NCI-H82 treated with DMSO at 0.1 percent for 48 hours (cell line): ENCODE results near the gene DYRK2.

Experiments
- DNase-seq: peaks from one replicate; lab custom pipeline; 2025; ENCODE audit not compliant: unreplicated experiment; lab: John Stamatoyannopoulos, UW

DYRK2 gene

DNA sequence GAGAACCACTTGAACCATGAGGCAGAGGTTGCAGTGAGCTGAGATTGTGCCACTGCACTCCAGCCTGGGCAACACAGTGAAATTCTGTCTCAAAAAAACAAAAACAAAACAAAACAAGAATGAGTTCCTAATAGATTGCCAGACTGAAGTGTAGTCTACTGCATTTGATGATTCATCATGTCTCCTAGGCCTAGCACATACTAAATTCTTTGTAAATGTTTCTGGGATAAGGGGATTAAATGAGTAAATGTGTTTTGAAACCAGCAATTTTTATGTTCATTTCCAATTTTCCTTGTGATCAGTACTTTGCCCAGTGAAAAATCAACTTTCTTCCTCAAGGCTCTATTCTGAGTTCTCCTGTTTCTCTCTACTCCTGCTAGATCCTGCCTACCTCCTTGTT is 2.9 kb upstream of the DYRK2 start:
- no peak for DNase-seq

DNA sequence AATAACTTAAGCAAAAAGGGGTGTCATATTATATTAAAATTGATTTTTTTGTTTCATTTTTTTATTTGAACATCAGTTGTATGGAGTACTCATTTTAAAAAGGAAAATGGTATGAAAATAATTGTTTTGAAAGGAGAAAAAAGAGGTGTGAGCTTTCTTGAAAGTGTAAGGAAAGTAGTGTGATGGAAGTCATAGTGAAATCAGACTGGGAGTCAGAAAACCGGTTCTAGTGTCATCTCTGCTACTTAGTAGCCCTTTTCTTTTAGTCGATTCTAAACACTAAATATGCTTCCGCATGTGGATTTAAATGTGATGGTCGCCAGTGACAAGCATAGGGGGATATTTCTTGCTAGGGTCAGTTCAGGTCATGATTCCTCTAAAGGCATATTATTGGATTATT is 1.8 kb upstream of the DYRK2 start:
- DNase-seq: peak; percentile 34

DNA sequence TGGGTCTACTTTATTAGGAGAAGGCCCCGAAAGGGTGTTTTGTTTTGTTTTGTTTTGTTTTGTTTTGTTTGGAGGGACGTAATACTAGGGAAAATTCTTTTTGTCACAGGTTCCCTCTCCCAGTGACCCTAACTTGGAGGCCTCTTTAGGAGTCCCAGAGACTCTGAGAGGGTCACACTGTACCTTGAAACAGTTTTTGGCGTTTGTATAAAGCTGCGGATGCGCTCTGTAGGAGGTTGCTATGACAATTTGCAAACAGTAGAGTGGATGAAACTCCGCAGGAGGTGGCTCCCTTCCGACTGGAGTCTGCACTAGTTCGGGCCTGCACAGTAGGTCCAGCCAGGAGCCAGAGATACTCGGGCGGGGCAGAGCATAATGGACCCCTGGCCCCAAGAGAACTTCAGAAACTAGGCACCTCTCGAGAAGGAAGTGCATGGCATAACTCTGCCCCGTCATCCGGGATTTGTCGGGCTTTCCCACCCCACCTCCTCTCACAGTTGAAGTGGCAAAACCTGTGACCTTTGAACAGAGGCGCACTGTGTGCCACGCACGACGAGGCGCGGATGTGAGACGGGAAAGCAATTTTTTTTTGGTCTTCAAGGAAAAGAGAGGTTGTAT is 1.3 kb upstream of the DYRK2 start:
- no peak for DNase-seq

DNA sequence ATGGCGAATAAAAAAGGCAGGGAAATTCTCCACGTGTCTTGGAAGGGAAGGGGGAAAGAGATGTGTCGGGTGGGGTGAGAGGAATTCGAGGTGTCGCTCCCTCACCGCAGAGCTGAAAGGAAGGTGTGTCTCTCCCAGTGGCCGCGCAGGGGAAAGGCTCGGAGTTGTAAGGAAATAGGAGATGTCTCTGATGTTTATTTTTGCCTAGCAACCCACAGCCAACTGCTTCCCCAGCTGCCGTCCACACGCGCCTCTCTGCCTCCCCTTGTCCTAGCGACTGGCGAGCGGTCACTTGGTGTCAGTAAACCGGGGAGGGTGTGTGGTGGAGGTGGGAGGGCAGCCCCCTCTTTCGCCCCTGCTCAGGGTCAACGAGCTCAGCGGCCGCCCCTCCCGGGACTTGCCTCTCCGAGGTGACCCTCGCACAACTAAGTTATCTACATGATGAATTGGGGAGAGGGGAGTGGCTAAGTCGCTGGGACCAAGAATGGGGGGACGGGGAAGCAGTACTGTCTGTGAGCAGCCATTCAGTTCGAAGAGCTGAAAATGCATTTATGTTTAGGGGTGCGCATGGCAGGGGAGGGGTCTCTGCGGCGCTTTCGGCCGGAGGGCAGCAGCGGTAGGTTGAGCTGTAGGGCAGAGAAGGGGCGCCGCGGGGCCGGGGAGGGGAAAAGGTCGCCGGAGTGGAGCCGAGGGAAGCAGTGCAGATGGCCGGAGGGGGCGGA is 585 bp upstream of the DYRK2 start:
- DNase-seq: peak; percentile 68

DNA sequence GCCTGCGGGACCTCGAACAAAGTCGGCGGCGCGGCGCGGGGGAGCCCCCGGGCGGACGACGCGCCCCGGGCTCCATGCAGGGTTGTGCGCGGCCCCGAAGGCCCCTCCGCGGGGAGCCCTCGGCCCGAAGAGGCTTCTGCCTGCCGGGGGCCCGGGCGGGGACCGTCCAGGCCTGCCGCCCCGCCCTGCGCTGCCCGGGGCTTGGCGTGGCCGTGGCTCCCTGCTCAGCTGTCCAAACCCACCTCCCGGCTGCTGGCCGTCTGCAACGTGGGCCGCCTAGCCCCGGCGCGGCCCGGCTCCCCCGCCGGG is 670 bp downstream of the DYRK2 start:
- no peak for DNase-seq

DNA sequence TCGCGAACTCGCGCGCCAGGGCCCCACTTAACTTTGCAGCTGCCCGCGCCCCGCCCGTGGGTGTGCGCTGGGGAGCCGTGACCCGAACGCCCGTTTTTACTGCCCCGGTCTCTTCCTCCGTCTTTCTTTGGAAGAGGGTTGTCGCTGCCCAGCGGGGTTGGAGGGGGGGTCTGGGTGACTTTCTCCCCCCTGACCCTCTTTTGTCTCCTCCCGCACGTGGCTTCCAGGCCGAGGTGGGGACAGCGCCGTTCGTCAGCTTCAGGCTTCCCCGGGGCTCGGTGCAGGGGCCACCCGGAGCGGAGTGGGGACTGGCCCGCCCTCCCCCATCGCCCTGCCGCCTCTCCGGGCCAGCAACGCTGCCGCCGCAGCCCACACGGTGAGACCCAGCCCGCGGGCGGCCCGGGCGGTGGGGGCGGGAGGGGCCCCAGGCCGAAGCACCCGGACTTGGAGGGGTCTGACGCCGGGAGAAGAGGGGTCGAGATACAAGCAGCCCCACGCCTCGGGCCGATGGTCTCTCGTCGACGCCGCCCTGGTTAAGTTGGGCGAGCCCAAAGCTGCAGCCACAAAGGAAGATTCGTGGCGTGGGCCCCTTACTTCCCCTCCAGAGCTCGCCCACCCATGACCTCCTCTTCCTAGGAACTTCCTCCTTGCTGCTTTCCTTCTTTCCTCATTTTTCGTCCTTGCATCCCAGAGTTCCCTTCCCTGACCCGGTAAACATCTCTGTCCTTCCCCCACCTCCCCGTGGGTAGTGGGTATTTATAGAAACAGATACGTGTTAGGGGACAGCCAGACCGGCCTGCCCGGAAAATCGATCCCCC is 1.2 kb downstream of the DYRK2 start:
- no peak for DNase-seq

DNA sequence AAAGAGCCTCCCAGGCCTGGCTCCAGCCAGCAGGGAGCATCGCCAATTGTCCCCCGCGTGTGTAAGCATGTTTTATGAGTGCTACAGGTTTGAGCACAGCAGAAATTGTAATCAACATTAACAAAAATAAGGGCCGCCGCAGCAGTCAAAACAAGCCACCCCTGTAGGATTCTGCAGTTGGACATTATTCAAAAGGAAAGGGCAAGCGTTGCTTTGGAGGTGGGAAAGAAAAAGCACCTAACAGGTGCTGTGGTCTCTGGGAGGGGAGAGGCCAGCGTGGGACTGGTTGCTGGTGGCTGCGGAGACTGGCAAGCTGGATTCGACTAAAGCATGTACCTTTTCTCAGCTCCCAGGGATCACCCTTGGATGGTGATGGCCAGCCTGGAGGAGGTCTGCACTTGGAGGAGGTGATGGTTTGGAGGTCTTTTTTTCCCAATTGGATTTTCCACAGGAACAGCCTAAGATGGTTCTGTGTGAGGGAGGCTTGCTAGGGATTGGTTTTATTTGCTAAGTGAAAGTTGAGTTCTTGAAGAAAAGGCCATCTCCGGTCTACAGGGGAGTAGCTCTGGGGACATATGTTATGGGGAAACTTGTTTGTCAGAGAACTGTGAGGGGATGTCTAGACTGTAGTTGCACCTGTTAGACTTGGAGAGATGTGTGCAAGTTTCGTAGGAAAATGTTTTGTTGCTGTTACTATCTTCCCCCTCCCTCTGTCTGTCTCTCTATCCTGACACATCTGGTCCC is 2.0 kb downstream of the DYRK2 start:
- no peak for DNase-seq

DNA sequence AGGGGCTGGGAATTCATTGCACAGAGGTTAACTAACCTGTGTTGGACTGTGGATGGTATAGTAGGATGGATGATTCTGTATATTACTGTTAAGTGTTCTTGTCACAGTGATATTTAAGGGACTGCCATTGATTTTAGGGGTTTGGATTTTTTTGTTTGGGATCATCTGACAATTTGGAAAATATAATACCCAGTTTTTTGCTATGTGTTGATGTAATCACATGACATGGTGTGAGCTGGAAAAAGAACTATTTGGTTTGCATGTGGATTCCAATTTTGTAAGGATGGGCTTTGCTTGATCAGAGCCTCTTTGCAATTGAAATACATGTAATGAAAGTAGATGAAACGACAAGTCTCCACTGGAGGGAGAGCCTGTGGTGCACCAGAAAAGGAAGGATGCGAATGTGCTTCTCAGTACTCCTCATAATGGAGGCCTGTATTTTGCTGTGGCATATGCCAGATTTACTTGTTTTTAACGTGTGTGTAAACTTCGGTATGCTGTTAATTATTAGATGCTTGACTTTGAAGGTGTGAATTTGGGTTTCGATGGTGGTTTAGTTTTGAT is 2.7 kb downstream of the DYRK2 start:
- no peak for DNase-seq

DNA sequence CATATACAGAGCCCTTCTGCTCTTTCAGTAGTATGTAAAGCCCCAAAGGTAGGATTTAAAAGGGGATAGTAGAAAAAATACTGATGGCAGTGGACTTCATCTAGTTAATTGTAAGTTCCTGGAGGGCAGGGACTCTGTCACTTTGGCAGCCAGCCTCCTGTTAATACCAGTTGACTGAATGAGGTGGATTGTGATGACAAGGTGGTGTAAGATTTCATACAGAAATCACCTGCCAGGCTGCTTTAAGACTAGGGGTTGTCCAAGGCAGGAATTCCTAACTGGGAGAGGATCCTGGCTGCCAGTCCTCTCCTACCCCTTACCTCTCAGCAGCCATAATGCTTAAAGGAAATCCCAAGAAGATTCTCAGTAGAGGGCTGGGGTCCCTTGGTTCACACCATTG is 7.3 kb downstream of the DYRK2 start:
- no peak for DNase-seq

DNA sequence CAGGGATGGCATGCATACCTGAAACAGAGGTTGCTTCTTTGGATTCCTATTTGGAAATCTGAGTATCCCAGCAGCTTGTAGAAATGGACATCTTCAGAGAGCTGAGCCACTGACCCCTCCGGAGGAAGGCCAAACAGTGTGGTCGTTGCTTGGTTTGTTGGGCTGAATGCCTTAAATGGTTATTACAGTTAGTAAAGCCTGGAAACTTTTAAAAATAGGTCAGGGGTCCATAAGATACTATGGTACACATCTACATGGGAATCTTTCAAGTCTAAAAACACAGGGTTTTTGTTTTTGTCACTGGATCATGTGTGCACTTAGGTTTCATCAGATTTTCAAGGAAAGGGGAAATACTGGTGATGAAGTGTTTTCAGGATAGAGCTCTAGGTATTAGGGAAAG is 7.7 kb downstream of the DYRK2 start:
- DNase-seq: no peak

DNA sequence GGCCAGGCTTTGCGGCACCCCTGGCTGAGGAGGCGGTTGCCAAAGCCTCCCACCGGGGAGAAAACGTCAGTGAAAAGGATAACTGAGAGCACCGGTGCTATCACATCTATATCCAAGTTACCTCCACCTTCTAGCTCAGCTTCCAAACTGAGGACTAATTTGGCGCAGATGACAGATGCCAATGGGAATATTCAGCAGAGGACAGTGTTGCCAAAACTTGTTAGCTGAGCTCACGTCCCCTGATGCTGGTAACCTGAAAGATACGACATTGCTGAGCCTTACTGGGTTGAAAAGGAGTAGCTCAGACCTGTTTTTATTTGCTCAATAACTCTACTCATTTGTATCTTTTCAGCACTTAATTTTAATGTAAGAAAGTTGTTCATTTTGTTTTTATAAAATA is 9.9 kb downstream of the DYRK2 start:
- no peak for DNase-seq

DNA sequence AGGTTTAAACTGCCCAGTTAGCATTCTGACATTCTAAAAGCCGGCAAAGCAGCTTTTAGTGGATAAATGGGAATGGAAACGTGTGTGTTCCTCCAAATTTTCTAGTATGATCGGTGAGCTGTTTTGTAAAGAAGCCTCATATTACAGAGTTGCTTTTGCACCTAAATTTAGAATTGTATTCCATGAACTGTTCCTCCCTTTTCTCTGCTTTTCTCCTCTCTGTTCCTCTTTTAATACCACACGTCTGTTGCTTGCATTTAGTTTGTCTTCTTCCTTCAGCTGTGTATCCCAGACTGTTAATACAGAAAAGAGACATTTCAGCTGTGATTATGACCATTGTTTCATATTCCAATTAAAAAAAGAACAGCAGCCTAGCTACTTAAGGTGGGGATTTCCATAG is 10.7 kb downstream of the DYRK2 start:
- no peak for DNase-seq

DNA sequence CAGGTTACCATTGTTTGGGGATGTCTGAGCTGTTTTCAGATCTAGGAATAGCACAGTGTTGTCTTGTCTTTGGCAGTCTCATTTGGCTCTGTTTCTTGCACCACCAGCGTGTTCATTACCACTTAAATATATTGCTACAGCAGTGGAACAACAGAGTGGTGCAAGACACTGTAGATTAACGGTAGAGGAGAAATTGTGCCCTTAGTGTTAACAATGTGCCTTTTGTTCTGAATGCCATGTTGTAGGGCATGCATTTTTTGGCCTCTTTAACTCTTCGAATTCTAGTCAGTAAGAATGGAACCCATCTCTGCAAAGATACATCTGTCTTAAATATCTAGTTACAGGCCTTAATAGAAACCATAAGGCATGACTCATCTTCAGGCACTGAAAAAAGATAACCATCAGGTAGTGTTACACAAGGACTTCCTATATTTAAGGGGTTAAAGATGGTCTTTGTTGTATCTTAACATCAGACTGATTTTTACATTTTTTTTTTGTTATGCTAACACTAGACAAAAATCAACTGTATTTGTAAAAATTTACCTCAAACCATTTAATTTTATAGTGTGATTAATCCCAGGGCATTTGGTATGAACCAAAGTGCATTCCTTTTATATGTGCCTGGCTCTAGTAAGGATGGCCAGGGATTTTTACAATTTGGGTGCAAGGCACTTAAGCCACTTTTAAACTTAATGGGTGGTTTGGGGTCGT is 12.9 kb downstream of the DYRK2 start:
- no peak for DNase-seq

DNA sequence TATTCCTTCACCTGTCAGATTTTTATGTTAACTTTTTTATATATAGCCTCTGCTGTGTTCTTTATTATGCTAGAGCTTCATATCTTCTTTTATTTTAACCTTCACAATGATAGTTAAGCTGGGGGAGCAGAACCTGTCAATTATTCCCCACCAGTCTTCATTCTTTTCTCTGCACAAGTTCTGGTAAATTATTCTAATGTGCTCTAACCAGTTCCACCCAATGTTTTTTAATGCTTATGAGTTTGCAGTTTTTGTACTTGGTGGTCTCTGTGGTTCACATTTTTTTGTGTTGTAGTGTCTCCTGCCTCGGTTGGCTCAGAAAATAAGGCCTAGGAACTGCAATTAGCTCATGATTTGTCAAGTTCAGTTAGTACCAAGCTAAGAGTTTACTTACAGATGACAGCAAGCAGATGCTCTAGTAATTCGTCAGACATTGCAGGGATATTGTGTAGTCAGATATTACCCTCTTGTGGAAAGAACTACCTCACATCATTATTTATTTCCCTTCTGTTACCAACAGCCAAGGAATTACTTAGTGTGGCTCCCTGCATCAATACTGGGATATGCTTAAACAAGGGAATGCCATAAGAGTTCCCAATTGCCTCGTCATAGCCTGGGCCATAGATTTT is 14.5 kb downstream of the DYRK2 start:
- no peak for DNase-seq

DNA sequence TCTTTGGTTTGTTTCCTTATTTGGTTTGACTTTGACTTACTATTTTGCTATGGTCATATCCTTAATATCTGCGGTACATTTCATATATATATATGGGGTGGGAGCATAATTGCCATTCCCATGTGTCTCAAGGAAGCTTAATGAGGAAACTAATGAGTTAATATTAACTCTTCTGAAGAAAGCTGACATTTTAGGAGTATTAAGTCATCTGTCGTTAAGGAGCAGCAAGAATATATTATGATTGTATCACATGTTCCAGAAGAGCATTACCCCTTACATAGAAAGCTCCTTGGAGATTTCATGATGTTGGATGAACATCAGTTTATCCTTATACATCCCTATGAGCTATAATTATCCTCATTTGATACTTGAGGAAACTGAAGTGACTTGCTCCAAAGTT is 15.6 kb downstream of the DYRK2 start:
- DNase-seq: no peak

DNA sequence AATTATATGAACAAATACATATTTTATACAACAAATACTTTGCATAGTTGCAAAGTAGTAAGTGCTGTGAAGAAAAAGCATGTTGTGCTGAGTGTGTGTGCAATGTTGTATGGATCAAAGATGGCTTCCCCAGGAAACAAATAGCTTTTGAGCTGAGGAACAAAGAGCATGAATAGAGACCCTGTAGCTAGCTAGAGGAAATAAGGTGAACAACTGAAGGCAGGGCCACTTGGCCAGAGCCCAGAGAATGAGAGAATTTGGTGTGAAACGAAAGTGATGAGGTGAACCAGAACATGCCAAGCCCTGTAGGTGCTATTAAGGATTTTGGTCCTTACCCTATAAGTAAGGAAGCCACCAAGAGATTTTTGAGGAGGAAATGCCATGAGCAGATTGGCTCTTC is 17.1 kb downstream of the DYRK2 start:
- no peak for DNase-seq

DNA sequence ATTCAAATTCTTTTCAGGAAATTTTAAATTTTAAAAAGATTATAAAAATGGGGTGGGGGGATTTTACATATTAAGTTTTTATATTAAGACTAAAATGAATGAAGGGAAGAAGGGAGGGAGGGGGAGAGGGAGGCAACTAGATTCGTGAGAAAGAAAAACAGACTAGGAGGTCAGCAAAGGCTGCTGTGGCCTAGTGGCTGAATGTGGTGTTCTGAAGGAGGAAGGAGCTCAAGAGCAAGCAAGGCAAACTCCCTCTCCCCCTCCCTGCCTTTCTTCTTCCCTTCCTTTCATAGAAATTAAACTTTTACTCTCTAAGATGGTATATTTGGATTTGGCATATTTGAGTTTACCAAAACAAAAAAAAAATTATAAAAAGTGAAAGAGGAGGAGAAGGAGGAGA is 18.1 kb downstream of the DYRK2 start:
- no peak for DNase-seq

DNA sequence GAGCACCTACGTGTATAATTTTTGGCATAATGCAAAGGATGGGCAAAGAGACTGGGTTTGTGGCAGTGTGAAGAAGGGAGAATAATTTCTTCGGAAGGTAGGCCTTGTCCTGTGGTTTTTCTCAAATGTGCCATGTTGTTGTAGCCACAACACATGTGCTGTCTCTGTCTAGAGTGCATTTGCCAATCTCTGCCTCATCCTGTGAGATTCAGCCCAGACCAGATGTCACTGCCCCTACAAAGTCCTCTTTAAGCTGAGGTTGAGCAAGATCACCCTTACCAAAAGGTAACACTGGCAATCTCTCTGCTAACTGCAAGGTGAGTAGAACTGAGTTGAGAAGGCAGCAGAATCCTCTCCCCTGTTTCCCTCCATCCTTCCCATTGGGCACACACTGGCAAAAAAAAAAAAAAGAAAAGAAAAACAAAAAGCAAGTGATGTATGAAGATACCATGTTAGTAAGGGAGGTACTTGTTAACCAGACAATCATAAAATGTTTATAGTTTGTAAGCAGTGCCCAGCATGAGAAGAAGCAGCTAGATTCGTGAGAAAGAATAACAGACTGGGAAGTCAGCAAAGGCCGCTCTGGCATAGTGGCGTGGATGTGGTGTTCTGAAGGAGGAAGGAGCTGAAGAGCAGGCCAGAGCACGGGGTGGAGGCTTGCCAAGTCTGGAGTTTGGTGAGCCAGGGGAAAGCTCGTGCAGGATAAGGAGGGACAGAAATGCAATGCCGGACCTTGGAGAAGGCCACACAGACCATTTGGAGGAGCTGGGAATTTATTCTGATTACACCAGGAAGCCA is 18.9 kb downstream of the DYRK2 start:
- no peak for DNase-seq

DNA sequence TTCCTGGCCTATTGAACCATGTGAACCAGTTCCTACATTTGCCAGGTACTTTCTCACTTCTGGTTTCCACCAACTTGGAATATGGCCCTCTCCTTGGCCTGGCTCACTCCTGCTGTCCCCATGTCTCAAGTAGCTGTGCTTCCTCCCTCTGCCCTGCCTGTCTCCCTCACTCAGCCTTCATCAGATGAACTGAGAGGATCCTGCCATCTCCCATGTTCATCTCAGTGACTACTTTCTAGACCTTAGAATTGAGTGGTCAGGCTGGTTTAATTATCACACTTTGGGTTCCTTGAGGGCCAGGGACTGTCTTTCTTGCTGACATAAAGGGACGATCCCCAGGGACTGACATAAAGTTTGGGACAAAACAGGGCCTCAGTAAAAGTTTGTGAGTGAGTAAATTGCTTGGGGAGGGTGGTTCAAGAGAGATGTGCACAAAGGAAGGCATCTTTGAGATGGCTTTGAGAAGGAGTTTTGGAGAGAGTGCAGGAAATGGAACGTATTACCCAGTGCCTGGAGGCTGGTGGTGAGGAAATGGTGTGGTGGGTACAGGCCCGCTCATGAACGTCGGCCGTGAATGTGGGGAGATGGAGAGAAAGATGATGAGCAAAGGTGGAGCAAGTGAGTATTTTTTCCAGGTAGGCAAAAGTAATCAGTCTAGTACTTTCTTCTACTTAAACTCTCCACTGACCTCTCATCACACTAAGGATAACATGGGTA is 20.8 kb downstream of the DYRK2 start:
- DNase-seq: no peak
